GM18861 (cell line): ENCODE results near the gene SMOC1.

ENCODE experiments used
- ATAC-seq: cut with Tn5 transposase; IDR thresholded peaks from one replicate; pipeline ENCODE4 v1.9.1; 2021; ENCODE audit not compliant: unreplicated experiment

The SMOC1 gene

DNA sequence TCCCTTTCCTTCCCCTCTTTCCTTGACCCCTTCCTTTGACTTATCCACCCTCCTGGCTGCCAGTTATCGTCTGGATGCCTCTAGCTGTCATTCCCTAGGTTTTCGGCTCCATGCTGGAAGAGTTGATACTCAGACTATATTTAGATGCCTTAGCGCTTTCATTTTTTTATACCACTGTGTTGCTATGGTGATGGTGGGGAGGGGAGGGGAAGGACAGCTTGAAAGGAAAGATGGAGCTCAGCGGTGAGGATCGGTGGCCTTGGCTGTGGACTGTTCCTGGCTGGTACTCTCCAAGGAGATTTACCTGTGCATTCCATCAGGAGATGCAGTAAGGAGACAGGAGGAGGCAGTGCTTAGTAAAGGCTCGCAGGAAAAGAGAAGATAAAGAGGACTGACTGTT is 200.9 kb downstream of the SMOC1 start:
- no peak for ATAC-seq
